AG10803 (cell line): Measurements from ENCODE around the gene BCL6B.

ENCODE experiments used
- DNase-seq: peaks from one replicate; pipeline ENCODE4 v3.0.0; 2010; ENCODE audit warnings: low read depth
- H3K4me3 ChIP-seq: 2 replicates; pipeline ENCODE4 v1.5.1; 2011; ENCODE audit warnings: mild to moderate bottlenecking, low read length, control low read depth
- CTCF ChIP-seq: conservative IDR thresholded peaks from 2 replicates; pipeline ENCODE4 v1.5.1; 2011; ENCODE audit warnings: mild to moderate bottlenecking, low read length, control low read depth, inconsistent platforms

BCL6B gene

DNA sequence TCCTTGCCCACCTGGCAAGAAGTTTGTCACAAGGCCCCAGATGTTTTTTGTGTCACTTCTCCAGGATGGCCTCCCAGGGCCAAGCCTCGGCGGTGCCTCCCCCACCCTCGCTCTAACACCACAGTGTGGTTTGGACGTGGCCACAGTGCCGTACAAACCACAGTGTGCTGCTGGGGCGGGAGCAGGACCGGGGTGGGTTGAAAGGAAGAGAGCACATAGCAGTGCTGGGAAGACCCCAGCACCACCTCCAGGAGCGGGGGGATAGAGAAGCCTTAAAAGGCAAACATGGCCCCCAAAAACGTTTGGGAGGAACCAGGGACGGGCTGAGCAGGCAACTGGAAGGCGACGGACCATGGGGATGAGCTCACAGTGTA, 5.0 kb upstream of the BCL6B start:
- no peak overlapping the region; the same call in 1 of the 2 replicates for H3K4me3 ChIP-seq
- TF ChIP-seq CTCF, result no peak
- DNase-seq, result no peak

DNA sequence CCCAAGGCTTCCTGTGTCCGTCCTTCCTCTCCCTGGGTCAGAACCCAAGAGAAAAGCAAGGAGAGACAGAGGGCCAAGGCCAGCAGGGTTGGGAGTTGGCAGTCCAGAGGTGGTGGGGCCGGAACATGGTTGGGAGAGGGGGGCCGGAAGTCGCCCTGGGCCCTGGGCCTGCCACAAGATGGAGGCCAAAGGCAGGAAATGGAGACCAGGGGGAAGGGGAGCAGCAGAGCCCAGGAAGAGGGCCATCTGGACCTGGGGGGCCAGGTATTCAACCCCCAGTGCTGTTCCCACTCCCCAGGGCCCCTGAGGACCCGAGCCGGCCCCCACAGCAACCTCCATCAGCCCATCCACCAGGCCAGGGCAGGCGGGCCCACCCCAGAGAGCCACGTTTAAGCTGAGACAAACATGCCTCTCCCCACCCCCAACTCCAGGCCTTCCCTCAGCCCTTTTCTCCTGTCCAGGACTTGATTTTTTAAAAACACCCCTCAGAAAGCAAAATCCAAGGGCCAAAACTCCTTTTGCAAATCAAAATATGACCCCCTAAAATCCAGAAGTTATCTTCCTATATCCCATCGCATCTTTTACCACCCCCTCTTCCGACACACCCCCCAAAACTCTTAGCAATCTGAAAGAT, 4.4 kb upstream of the BCL6B start:
- TF ChIP-seq CTCF, result no peak
- DNase-seq, result peak; percentile 60
- peak overlapping the region; percentile 60 for H3K4me3 ChIP-seq

GRCh38 chr17:7019367-7019766, 3.5 kb upstream of the BCL6B start:
- H3K4me3 ChIP-seq, result peak overlapping the region; percentile 60
- TF ChIP-seq CTCF, result no peak
- no peak for DNase-seq

DNA sequence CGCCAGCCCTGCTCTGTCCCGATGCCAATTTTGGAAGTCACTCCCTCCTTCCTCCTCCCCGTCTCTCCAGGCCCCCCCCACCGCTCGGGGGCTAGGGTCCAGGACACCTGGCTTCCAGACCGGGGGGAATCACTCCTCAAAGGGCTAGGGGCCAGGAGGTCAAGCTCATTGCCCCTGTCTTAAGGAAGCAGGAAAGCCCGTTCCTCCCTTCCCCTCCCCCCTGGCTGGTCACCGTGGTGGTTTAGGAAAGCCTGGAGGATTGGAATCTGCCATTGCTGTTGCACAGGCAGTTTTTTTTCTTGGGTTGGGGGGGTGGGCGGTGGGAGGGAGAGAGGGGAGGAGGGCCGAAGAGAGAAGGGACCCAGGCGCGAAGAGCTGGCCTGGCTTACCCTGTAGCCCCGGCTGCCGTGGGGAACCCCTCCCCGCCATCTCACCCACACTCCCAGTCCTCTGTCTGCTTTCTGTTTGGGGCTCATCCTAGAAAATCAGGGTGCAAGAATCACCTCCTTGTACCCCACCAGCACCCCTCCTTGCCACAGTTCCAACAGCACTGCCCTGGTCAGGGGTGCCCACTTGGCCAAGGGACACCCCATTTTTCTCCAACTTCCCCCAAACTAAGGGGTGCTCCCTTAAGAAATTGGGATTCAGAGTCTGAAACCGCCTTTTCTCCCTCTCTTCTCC, 2.9 kb upstream of the BCL6B start:
- TF ChIP-seq CTCF, result no peak
- peak; percentile 61 for DNase-seq
- H3K4me3 ChIP-seq, result peak overlapping the region; percentile 60

- H3K4me3 ChIP-seq, result no peak overlapping the region
- TF ChIP-seq CTCF, result no peak
- DNase-seq, result no peak
Observed at GRCh38 chr17:7020894-7021664, 1.8 kb upstream of the BCL6B start.

DNA sequence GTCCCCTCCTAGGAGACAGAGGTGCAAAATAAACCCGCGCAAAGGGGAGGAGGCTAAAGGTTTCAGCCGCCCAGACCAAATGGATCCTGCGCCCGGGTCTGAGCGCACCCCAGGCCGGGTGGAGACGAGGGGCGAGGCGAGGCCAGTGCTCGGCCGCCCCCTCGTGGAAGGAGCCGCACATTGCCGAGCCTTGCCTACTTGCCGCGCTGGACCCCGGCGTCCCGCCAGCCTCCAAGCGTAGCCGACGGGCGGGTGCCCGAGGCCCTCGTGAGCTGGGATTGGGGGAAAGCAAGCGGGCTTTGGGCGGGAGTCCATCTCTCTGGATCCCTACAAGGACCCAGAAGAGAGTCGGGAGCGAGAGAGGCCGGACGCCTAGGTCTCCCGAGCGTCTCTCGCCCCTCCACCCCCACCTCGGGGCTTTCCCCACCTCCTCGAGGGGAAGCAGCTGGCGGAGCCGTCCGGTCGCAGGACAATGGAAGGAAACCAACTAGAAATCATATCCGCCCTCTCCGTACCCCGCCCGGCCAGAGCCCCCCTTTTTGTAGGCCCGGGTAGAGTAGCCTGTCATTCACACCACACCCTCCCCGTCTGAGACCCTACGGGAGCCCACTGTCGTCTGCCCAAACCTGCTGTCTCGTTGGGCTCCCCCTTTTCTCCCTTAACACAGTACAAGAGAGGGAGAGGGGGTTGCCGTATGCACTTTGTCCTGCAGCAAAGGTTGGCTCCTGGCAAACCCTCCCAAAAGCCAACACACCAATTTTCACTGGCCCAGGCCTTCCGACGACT, 664 bp upstream of the BCL6B start:
- DNase-seq, result peak; percentile 59
- peak; percentile 69 for TF ChIP-seq CTCF
- peak overlapping the region; percentile 42 for H3K4me3 ChIP-seq
